Large intestine (tissue), 3 donors: ENCODE data around the gene TOGARAM2. TPM values are rescaled to one million over a fixed set of nuclear protein-coding genes. Genes with fewer than 3 reads are reported as not detected.

ENCODE experiments used
- DNase-seq, 2 donors: peaks; one replicate each; pipeline versions ENCODE4 v3.0.0 to v3.0.0-alpha.2; 2013
- H3K27ac ChIP-seq: one replicate; pipeline ENCODE4 v1.5.1; 2013; ENCODE audit warnings: low read length
- H3K27me3 ChIP-seq: 2 replicates; pipeline ENCODE4 v1.6.1; 2013; ENCODE audit warnings: low read length; ENCODE audit not compliant: control insufficient read depth, insufficient read depth
- H3K36me3 ChIP-seq: 2 replicates; pipeline ENCODE4 v1.6.1; 2013; ENCODE audit warnings: low read length; ENCODE audit not compliant: control insufficient read depth, insufficient read depth
- H3K4me1 ChIP-seq: one replicate; pipeline ENCODE4 v1.6.1; 2013; ENCODE audit warnings: low read length; ENCODE audit not compliant: control insufficient read depth, insufficient read depth
- H3K4me3 ChIP-seq: one replicate; pipeline ENCODE4 v1.5.1; 2013; ENCODE audit warnings: low read length
- H3K9me3 ChIP-seq: one replicate; pipeline ENCODE4 v1.6.1; 2013; ENCODE audit warnings: mild to moderate bottlenecking, low read depth, low read length, moderate library complexity; ENCODE audit not compliant: control insufficient read depth
- WGBS: methylation state at CpG from one replicate; pipeline ENCODE4 v1.1.5; 2013; ENCODE audit warnings: low lambda C conversion rate; ENCODE audit not compliant: insufficient coverage; 5-methylcytosine and 5-hydroxymethylcytosine counted together
- polyA plus RNA-seq: library from polyadenylated mRNA; unstranded; fragments of 120-200 nt; gene quantifications from one replicate; pipeline ENCODE4 v1.2.1, GENCODE V29; 2013

Gene TOGARAM2
- polyA plus RNA-seq, 1 donor, result 2.1 TPM

GRCh38 chr2:29039718-29040480, 58.8 kb downstream of the TOGARAM2 start:
- WGBS, result 70% methylated on average over 2 of the region's 4 CpGs
- H3K4me1 ChIP-seq, result no peaks in the 10 kb centered on the region
- H3K36me3 ChIP-seq, result no peaks in the 10 kb centered on the region
- H3K9me3 ChIP-seq, result no peaks in the 10 kb centered on the region
- H3K27me3 ChIP-seq, result no peaks in the 10 kb centered on the region
- no peak overlapping the region for H3K4me3 ChIP-seq
- no peak for DNase-seq
- H3K27ac ChIP-seq, result no peak overlapping the region

- H3K36me3 ChIP-seq, result no peaks in the 10 kb centered on the region
- no peaks in the 10 kb centered on the region for H3K9me3 ChIP-seq
- DNase-seq, result no peak
- no peak overlapping the region for H3K27ac ChIP-seq
- no peaks in the 10 kb centered on the region for H3K27me3 ChIP-seq
- H3K4me3 ChIP-seq, result no peak overlapping the region
- no CpG with 5 or more reads among the region's 6 CpGs for WGBS
- H3K4me1 ChIP-seq, result no peaks in the 10 kb centered on the region
Observed at GRCh38 chr2:29040552-29040951, 59.5 kb downstream of the TOGARAM2 start.

GRCh38 chr2:29041161-29041660, 60.1 kb downstream of the TOGARAM2 start:
- WGBS, result no CpG with 5 or more reads among the region's 9 CpGs
- DNase-seq, result no peak
- no peaks in the 10 kb centered on the region for H3K36me3 ChIP-seq

GRCh38 chr2:29042561-29043075, 61.5 kb downstream of the TOGARAM2 start:
- no CpG with 5 or more reads among the region's 9 CpGs for WGBS
- H3K4me3 ChIP-seq, result no peak overlapping the region
- H3K27me3 ChIP-seq, result no peaks in the 10 kb centered on the region
- no peaks in the 10 kb centered on the region for H3K9me3 ChIP-seq
- no peaks in the 10 kb centered on the region for H3K4me1 ChIP-seq
- H3K36me3 ChIP-seq, result no peaks in the 10 kb centered on the region
- DNase-seq, result peak in 1 of 2 donors; percentile 10
- H3K27ac ChIP-seq, result no peak overlapping the region

More at GRCh38 chr2:29041161-29041660, 60.1 kb downstream of the TOGARAM2 start:
- H3K4me3 ChIP-seq, result no peak overlapping the region
- no peaks in the 10 kb centered on the region for H3K4me1 ChIP-seq
- no peaks in the 10 kb centered on the region for H3K27me3 ChIP-seq
- no peaks in the 10 kb centered on the region for H3K9me3 ChIP-seq
- H3K27ac ChIP-seq, result no peak overlapping the region

GRCh38 chr2:29044459-29044858, 63.4 kb downstream of the TOGARAM2 start:
- no peak for DNase-seq
- H3K4me3 ChIP-seq, result no peak overlapping the region
- H3K9me3 ChIP-seq, result no peaks in the 10 kb centered on the region
- no peak overlapping the region for H3K27ac ChIP-seq
- no peaks in the 10 kb centered on the region for H3K27me3 ChIP-seq
- no peaks in the 10 kb centered on the region for H3K36me3 ChIP-seq
- no peaks in the 10 kb centered on the region for H3K4me1 ChIP-seq
- WGBS, result no CpG with 5 or more reads among the region's 4 CpGs

- DNase-seq, result no peak
- Histone ChIP-seq H3K27me3 (no peaks in the 10 kb centered on the region), H3K4me3 (no peak overlapping the region), H3K4me1 (no peaks in the 10 kb centered on the region), H3K27ac (no peak overlapping the region), H3K36me3 (no peaks in the 10 kb centered on the region), H3K9me3 (no peaks in the 10 kb centered on the region)
- no CpG with 5 or more reads among the region's 2 CpGs for WGBS
Observed at GRCh38 chr2:29046321-29046720, 65.2 kb downstream of the TOGARAM2 start.

GRCh38 chr2:29047083-29047845, 66.2 kb downstream of the TOGARAM2 start:
- Histone ChIP-seq H3K36me3 (no peaks in the 10 kb centered on the region), H3K27ac (no peak overlapping the region), H3K4me3 (no peak overlapping the region), H3K9me3 (no peaks in the 10 kb centered on the region), H3K4me1 (no peaks in the 10 kb centered on the region), H3K27me3 (no peaks in the 10 kb centered on the region)
- WGBS, result no CpG with 5 or more reads among the region's 9 CpGs
- DNase-seq, result no peak

GRCh38 chr2:29050591-29050990, 69.5 kb downstream of the TOGARAM2 start:
- Histone ChIP-seq H3K27me3 (no peaks in the 10 kb centered on the region), H3K36me3 (no peaks in the 10 kb centered on the region), H3K4me3 (no peak overlapping the region), H3K9me3 (no peaks in the 10 kb centered on the region), H3K4me1 (no peaks in the 10 kb centered on the region), H3K27ac (no peak overlapping the region)
- no CpG with 5 or more reads among the region's 8 CpGs for WGBS
- DNase-seq, result no peak

- WGBS, result no CpG with 5 or more reads among the region's 12 CpGs
- Histone ChIP-seq H3K4me3 (no peak overlapping the region), H3K4me1 (no peaks in the 10 kb centered on the region), H3K27me3 (no peaks in the 10 kb centered on the region), H3K36me3 (no peaks in the 10 kb centered on the region), H3K9me3 (no peaks in the 10 kb centered on the region), H3K27ac (no peak overlapping the region)
- DNase-seq, result no peak
Observed at GRCh38 chr2:29051730-29052129, 70.6 kb downstream of the TOGARAM2 start.

- WGBS, result no CpG with 5 or more reads among the region's 6 CpGs
- H3K4me3 ChIP-seq, result no peak overlapping the region
- DNase-seq, result no peak
- H3K27me3 ChIP-seq, result no peaks in the 10 kb centered on the region
- H3K27ac ChIP-seq, result no peak overlapping the region
- H3K36me3 ChIP-seq, result no peaks in the 10 kb centered on the region
- no peaks in the 10 kb centered on the region for H3K4me1 ChIP-seq
- H3K9me3 ChIP-seq, result no peaks in the 10 kb centered on the region
Observed at GRCh38 chr2:29052807-29053206, 71.7 kb downstream of the TOGARAM2 start.
